Activated CD8-positive, alpha-beta T cell treated with anti-CD3 and anti-CD28 coated beads for 36 hours (primary cell): Measurements from ENCODE around the gene DCLK3. TPM values are rescaled to one million over a fixed set of nuclear protein-coding genes. Genes with fewer than 3 reads are reported as not detected.

Source experiments
- ATAC-seq: fragments of 200-7000 bp; cut with Tn5 transposase; one replicate; pipeline ENCODE4 v1.10.0; 2021; ENCODE audit warnings: mild to moderate bottlenecking, moderate library complexity
- CTCF ChIA-PET: fragments of 350-600 bp; sonication (Branson Sonifier 250); formaldehyde crosslinking; loops from one replicate; lab custom pipeline; 2021; ENCODE audit warnings: antibody characterized with exemption; lab: Charles Lee
- POLR2A ChIA-PET: fragments of 350-600 bp; sonication (Branson Sonifier 250); formaldehyde crosslinking; loops from one replicate; lab custom pipeline; 2021; ENCODE audit warnings: antibody characterized with exemption; lab: Charles Lee
- DNase-seq: peaks from one replicate; pipeline ENCODE4 v3.0.0-alpha.2; 2020
- H3K27ac Mint-ChIP-seq: one replicate; pipeline ENCODE4 v1.8.0; 2021; ENCODE audit warnings: mild to moderate bottlenecking, mixed read lengths
- H3K27me3 Mint-ChIP-seq: one replicate; pipeline ENCODE4 v1.8.0; 2021; ENCODE audit warnings: mixed read lengths
- H3K36me3 Mint-ChIP-seq: one replicate; pipeline ENCODE4 v1.8.0; 2021; ENCODE audit warnings: low read depth, mixed read lengths
- H3K4me1 Mint-ChIP-seq: one replicate; pipeline ENCODE4 v1.8.0; 2021; ENCODE audit warnings: low read depth, mixed read lengths
- H3K4me3 Mint-ChIP-seq: one replicate; pipeline ENCODE4 v1.8.0; 2021; ENCODE audit warnings: mild to moderate bottlenecking, moderate library complexity, mixed read lengths
- H3K9me3 Mint-ChIP-seq: one replicate; pipeline ENCODE4 v1.8.0; 2021; ENCODE audit warnings: mixed read lengths
- CTCF ChIP-seq: fragments of 200-600 bp; IDR thresholded peaks from one replicate; pipeline ENCODE4 v1.8.0; 2022; ENCODE audit warnings: antibody characterized with exemption, mild to moderate bottlenecking
- intact Hi-C: fragments of 100-400 bp; cut with micrococcal nuclease; formaldehyde crosslinking; loops from one replicate; pipeline ENCODE4 v1.10.0; 2022
- total RNA-seq, 2 experiments: library from RNA; stranded (reverse); gene quantifications; one replicate each; pipeline ENCODE4 v1.2.3, GENCODE V29; 2021

The DCLK3 gene
- total RNA-seq, 2 experiments from 2014 or later, result 0.05 TPM; not detected in 1

- H3K4me1 Mint-ChIP-seq, result no peaks in the 10 kb centered on the region
- CTCF ChIA-PET, result no interaction called here
- no peaks in the 10 kb centered on the region for H3K9me3 Mint-ChIP-seq
- H3K4me3 Mint-ChIP-seq, result no peak overlapping the region
- H3K27me3 Mint-ChIP-seq, result no peaks in the 10 kb centered on the region
- POLR2A ChIA-PET, result no interaction called here
- no peak overlapping the region for H3K27ac Mint-ChIP-seq
- H3K36me3 Mint-ChIP-seq, result no peaks in the 10 kb centered on the region
- DNase-seq (no peak), ATAC-seq (no peak)
- TF ChIP-seq CTCF, result no peak
- intact Hi-C loops, result no loop called here
These were observed 28.1 kb downstream of the DCLK3 start for GRCh38 chr3:36736301-36736700.

- intact Hi-C loops, result no loop called here
- ChIA-PET POLR2A (no interaction called here), CTCF (interaction anchor here (0.9 to 3.5 kb wide), 4 partner anchors 134 to 826 kb away, joined by 3 to 16 read pairs (median 7); no protein-coding TSS in a partner anchor)
- no peak for TF ChIP-seq CTCF
- Mint-ChIP-seq H3K36me3 (no peaks in the 10 kb centered on the region), H3K27me3 (no peaks in the 10 kb centered on the region), H3K27ac (no peak overlapping the region), H3K9me3 (no peaks in the 10 kb centered on the region), H3K4me1 (no peaks in the 10 kb centered on the region), H3K4me3 (no peak overlapping the region)
- DNase-seq, result no peak
- ATAC-seq, result no peak
These were observed 29.6 kb downstream of the DCLK3 start for GRCh38 chr3:36734742-36735141.

- ChIA-PET POLR2A (no interaction called here), CTCF (interaction anchor here (1.2 to 3.5 kb wide), 3 partner anchors 135 to 825 kb away, joined by 4 to 16 read pairs (median 4); no protein-coding TSS in a partner anchor)
- intact Hi-C loops, result no loop called here
- no peak for ATAC-seq
- no peaks in the 10 kb centered on the region for H3K36me3 Mint-ChIP-seq
- no peak for TF ChIP-seq CTCF
- no peaks in the 10 kb centered on the region for H3K27me3 Mint-ChIP-seq
- H3K9me3 Mint-ChIP-seq, result no peaks in the 10 kb centered on the region
- H3K4me1 Mint-ChIP-seq, result no peaks in the 10 kb centered on the region
- H3K27ac Mint-ChIP-seq, result no peak overlapping the region
- DNase-seq, result no peak
- no peak overlapping the region for H3K4me3 Mint-ChIP-seq
These were observed 30.6 kb downstream of the DCLK3 start for GRCh38 chr3:36733723-36734122.

- Mint-ChIP-seq H3K27ac (no peak overlapping the region), H3K4me1 (no peaks in the 10 kb centered on the region), H3K36me3 (no peaks in the 10 kb centered on the region), H3K4me3 (no peak overlapping the region), H3K27me3 (no peaks in the 10 kb centered on the region), H3K9me3 (no peaks in the 10 kb centered on the region)
- DNase-seq (no peak), ATAC-seq (no peak)
- intact Hi-C loops, result no loop called here
- no peak for TF ChIP-seq CTCF
- ChIA-PET POLR2A (no interaction called here), CTCF (interaction anchor here (1.1 to 3.5 kb wide), 3 partner anchors 134 to 224 kb away, joined by 3 to 16 read pairs (median 4); no protein-coding TSS in a partner anchor)
These were observed 31.1 kb downstream of the DCLK3 start for GRCh38 chr3:36733162-36733696.

- no peak overlapping the region for H3K27ac Mint-ChIP-seq
- DNase-seq (no peak), ATAC-seq (no peak)
- no peak overlapping the region for H3K4me3 Mint-ChIP-seq
- ChIA-PET POLR2A (interaction anchor here (0.7 kb wide), 1 partner anchor 1037 kb away, joined by 3 read pairs; no protein-coding TSS in a partner anchor), CTCF (interaction anchor here (1.4 to 4.2 kb wide), 2 partner anchors 137 to 228 kb away, joined by 7 to 29 read pairs; no protein-coding TSS in a partner anchor)
- H3K27me3 Mint-ChIP-seq, result no peaks in the 10 kb centered on the region
- H3K4me1 Mint-ChIP-seq, result no peaks in the 10 kb centered on the region
- no peak for TF ChIP-seq CTCF
- no peaks in the 10 kb centered on the region for H3K36me3 Mint-ChIP-seq
- H3K9me3 Mint-ChIP-seq, result no peaks in the 10 kb centered on the region
- intact Hi-C loops, result no loop called here
These were observed 33.4 kb downstream of the DCLK3 start for GRCh38 chr3:36730966-36731365.
